T-helper 1 cell treated with Interleukin-12 subunit alpha and Interleukin-12 subunit beta and Interleukin-4 antibody, amounts not matched to agents 30 ng/mL and 1 ng/mL, for 36 hours (primary cell): ENCODE results near the gene NUP160. TPM values are rescaled to one million over a fixed set of nuclear protein-coding genes. Genes with fewer than 3 reads are reported as not detected.
"Not testable (repeated sequence)": the region's sequence is repeated elsewhere in the genome, so short reads cannot be mapped to it uniquely, and the experiment has no call there.

ENCODE experiments used
- intact Hi-C: fragments of 100-400 bp; cut with micrococcal nuclease; formaldehyde crosslinking; loops from one replicate; pipeline ENCODE4 v1.15.1; 2024
- total RNA-seq: library from RNA; stranded (reverse); gene quantifications from 2 replicates; pipeline ENCODE4 v1.2.3, GENCODE V29; 2022

The NUP160 gene
- total RNA-seq, 1 donor from 2014 or later = 65.0 TPM

- intact Hi-C loops = no loop called here
Measured at GRCh38 chr11:47800759-47801158, 47.4 kb downstream of the NUP160 start.

GRCh38 chr11:47797633-47798032, 50.5 kb downstream of the NUP160 start:
- intact Hi-C loops = no loop called here

GRCh38 chr11:47791774-47792430, 56.2 kb downstream of the NUP160 start:
- intact Hi-C loops = loop anchor here (5.0 kb wide), 1 partner anchor 55 kb away; no protein-coding TSS in a partner anchor

GRCh38 chr11:47790017-47790416, 58.1 kb downstream of the NUP160 start:
- intact Hi-C loops = loop anchor here (5.0 kb wide), 1 partner anchor 53 kb away; no protein-coding TSS in a partner anchor

GRCh38 chr11:47788181-47788580, 60.0 kb downstream of the NUP160 start:
- intact Hi-C loops = no loop called here

- intact Hi-C loops = no loop called here
Measured at GRCh38 chr11:47786373-47786772, 61.8 kb downstream of the NUP160 start.

- intact Hi-C loops = no loop called here
Measured at GRCh38 chr11:47784785-47785381, 63.3 kb downstream of the NUP160 start.

GRCh38 chr11:47783087-47783610, 65.0 kb downstream of the NUP160 start:
- intact Hi-C loops = no loop called here

- intact Hi-C loops = no loop called here
Measured at GRCh38 chr11:47778878-47779483, 69.2 kb downstream of the NUP160 start.

- intact Hi-C loops = no loop called here
Measured at GRCh38 chr11:47775240-47775869, 72.8 kb downstream of the NUP160 start.

- intact Hi-C loops = no loop called here
Measured at GRCh38 chr11:47773882-47774281, 74.3 kb downstream of the NUP160 start.

GRCh38 chr11:47769556-47769955, 78.6 kb downstream of the NUP160 start:
- intact Hi-C loops = loop anchor here (5.0 to 10.0 kb wide), 4 partner anchors 247 to 525 kb away; partner anchors contain the start of genes ACP2 and SLC39A13

- intact Hi-C loops = loop anchor here (5.0 to 10.0 kb wide), 4 partner anchors 246 to 523 kb away; partner anchors contain the start of genes ACP2 and SLC39A13
Measured at GRCh38 chr11:47768101-47768612, 80.0 kb downstream of the NUP160 start.

- intact Hi-C loops = loop anchor here (1.0 to 10.0 kb wide), 19 partner anchors 51 to 1150 kb away; partner anchors contain the start of genes ACP2, AGBL2, ARFGAP2 and ARHGAP1
Measured at GRCh38 chr11:47766509-47767227, 81.5 kb downstream of the NUP160 start.

- intact Hi-C loops = loop anchor here (5.0 to 10.0 kb wide), 4 partner anchors 243 to 520 kb away; partner anchors contain the start of genes ACP2 and SLC39A13
Measured at GRCh38 chr11:47765086-47765485, 83.1 kb downstream of the NUP160 start.

GRCh38 chr11:47759291-47759690, 88.9 kb downstream of the NUP160 start:
- intact Hi-C loops = not testable (repeated sequence)

- intact Hi-C loops = no loop called here
Measured at GRCh38 chr11:47756208-47756607, 91.9 kb downstream of the NUP160 start.

GRCh38 chr11:47750725-47751124, 97.4 kb downstream of the NUP160 start:
- intact Hi-C loops = no loop called here

GRCh38 chr11:47742494-47742893, 105.7 kb downstream of the NUP160 start:
- intact Hi-C loops = not testable (repeated sequence)

- intact Hi-C loops = loop anchor here (5.0 kb wide), 1 partner anchor 54 kb away; no protein-coding TSS in a partner anchor
Measured at GRCh38 chr11:47737817-47738216, 110.3 kb downstream of the NUP160 start.
